NOMO-1 treated with dmso at 0.1 percent for 144 hours (cell line): ENCODE measurements around the gene ARHGEF7.

Experiments used
- DNase-seq: peaks from one replicate; lab custom pipeline; 2025; ENCODE audit not compliant: unreplicated experiment; lab: John Stamatoyannopoulos, UW

The ARHGEF7 gene

GRCh38 chr13:111319998-111320911 lies 205.1 kb downstream of the ARHGEF7 start, which contains the start of gene TEX29:
TEX29 (plus strand) TSS chr13:111320642; CDS start chr13:111320891, 249 bp downstream.
- no peak for DNase-seq

GRCh38 chr13:111322001-111322915 lies 207.1 kb downstream of the ARHGEF7 start:
- no peak for DNase-seq

- no peak for DNase-seq
Observed at GRCh38 chr13:111322916-111323331, 207.8 kb downstream of the ARHGEF7 start.

- DNase-seq = no peak
Observed at GRCh38 chr13:111323549-111323948, 208.4 kb downstream of the ARHGEF7 start.

GRCh38 chr13:111323950-111324651 lies 209.0 kb downstream of the ARHGEF7 start:
- no peak for DNase-seq

- DNase-seq = no peak
Observed at GRCh38 chr13:111324736-111325135, 209.6 kb downstream of the ARHGEF7 start.

GRCh38 chr13:111325146-111325890 lies 210.2 kb downstream of the ARHGEF7 start:
- no peak for DNase-seq

GRCh38 chr13:111325941-111326620 lies 211.0 kb downstream of the ARHGEF7 start:
- no peak for DNase-seq

GRCh38 chr13:111326621-111326965 lies 211.5 kb downstream of the ARHGEF7 start:
- no peak for DNase-seq

GRCh38 chr13:111326981-111327642 lies 212.0 kb downstream of the ARHGEF7 start:
- no peak for DNase-seq

- no peak for DNase-seq
Observed at GRCh38 chr13:111327730-111328573, 212.8 kb downstream of the ARHGEF7 start.

GRCh38 chr13:111328574-111329410 lies 213.7 kb downstream of the ARHGEF7 start:
- DNase-seq = no peak

GRCh38 chr13:111329641-111330040 lies 214.5 kb downstream of the ARHGEF7 start:
- no peak for DNase-seq

GRCh38 chr13:111330066-111330610 lies 215.0 kb downstream of the ARHGEF7 start:
- DNase-seq = no peak

GRCh38 chr13:111335298-111335697 lies 220.2 kb downstream of the ARHGEF7 start:
- no peak for DNase-seq

GRCh38 chr13:111336666-111337065 lies 221.6 kb downstream of the ARHGEF7 start:
- DNase-seq = no peak

- DNase-seq = no peak
Observed at GRCh38 chr13:111337206-111337605, 222.1 kb downstream of the ARHGEF7 start.
